Stomach (tissue), 9 donors: ENCODE results near the gene NCF2. TPM values are rescaled to one million over a fixed set of nuclear protein-coding genes. Genes with fewer than 3 reads are reported as not detected.

Experiments
- DNase-seq, 2 donors: peaks; one replicate each; pipeline versions ENCODE4 v3.0.0 to v3.0.0-alpha.2; 2013 to 2019
- H3K27ac ChIP-seq, 5 donors: fragments of 200-600 bp in 4 of 5; sonication (generic) in 4 of 5; one replicate each; pipeline ENCODE4 v1.5.1; 2013 to 2019; ENCODE audit warnings: mild to moderate bottlenecking in 1 of 5, moderate library complexity in 1 of 5
- H3K27me3 ChIP-seq, 3 donors: fragments of 200-600 bp; sonication (generic); one replicate each; pipeline ENCODE4 v1.5.1; 2017 to 2019; ENCODE audit warnings: mixed run types in 1 of 3
- H3K36me3 ChIP-seq, 4 donors: fragments of 200-600 bp; sonication (generic); 1 replicate in 3 of 4; 2 replicates in 1 of 4; pipeline ENCODE4 v1.5.1; 2016 to 2019
- H3K4me1 ChIP-seq, 4 donors: fragments of 200-600 bp; sonication (generic); one replicate each; pipeline ENCODE4 v1.5.1; 2016 to 2019
- H3K4me3 ChIP-seq, 4 donors: fragments of 200-600 bp; sonication (generic) in 3 of 4; one replicate each; pipeline ENCODE4 v1.5.1; 2016 to 2019; ENCODE audit warnings: mild to moderate bottlenecking in 1 of 4
- H3K9me3 ChIP-seq, 4 donors: fragments of 200-600 bp; sonication (generic); one replicate each; pipeline ENCODE4 v1.5.1; 2016 to 2019
- EP300 ChIP-seq: sonication (generic); formaldehyde crosslinking; IDR thresholded peaks from one replicate; pipeline ENCODE4 v1.6.1; 2017; ENCODE audit warnings: antibody characterized with exemption
- POLR2A ChIP-seq, 4 donors: fragments of 450-650 bp; IDR thresholded peaks; one replicate each; pipeline ENCODE4 v1.6.1; 2016; ENCODE audit warnings: antibody characterized with exemption in 4 of 4, control low read depth in 2 of 4, mild to moderate bottlenecking in 1 of 4, moderate library complexity in 1 of 4
- POLR2AphosphoS5 ChIP-seq, 3 donors: sonication (generic); formaldehyde crosslinking; IDR thresholded peaks; one replicate each; pipeline ENCODE4 v1.6.1; 2016; ENCODE audit warnings: antibody characterized with exemption in 3 of 3
- WGBS, 5 donors: extraction: QIAGEN DNeasy Blood & Tissue Kit in 3 of 5; methylation state at CpG; one replicate each; pipeline versions ENCODE4 v1.1.5 to v1.1.7; 2013 to 2018; 5-methylcytosine and 5-hydroxymethylcytosine counted together
- intact Hi-C: fragments of 100-400 bp; cut with DNase I; formaldehyde crosslinking; loops from one replicate; pipeline ENCODE4 v1.15.1; 2023; ENCODE audit warnings: low total_unique reads
- polyA plus RNA-seq, 3 donors: library from polyadenylated mRNA; stranded (reverse); fragments of 200-250 nt; gene quantifications; one replicate each; pipeline ENCODE4 v1.2.3, GENCODE V29; 2013
- total RNA-seq, 5 donors: library from RNA; depleted of rRNA; stranded (reverse); fragments of >200 nt; gene quantifications; one replicate each; pipeline versions ENCODE4 v1.1.0 to v1.2.3, GENCODE V29; 2014 to 2016
- TF ChIP-seq, protein P1 (sequence below), 7 experiments: fragments of 450-650 bp in 4 of 7; fragments of 200-600 bp in 3 of 7; sonication (generic) in 3 of 7; IDR thresholded peaks; one replicate each; pipeline ENCODE4 v1.5.1; 2016 to 2019; ENCODE audit warnings: antibody characterized with exemption in 7 of 7, control low read depth in 2 of 7, mild to moderate bottlenecking in 1 of 7
- donor health status: healthy with polysubstance abuse.
- donor health status: Bipolar disorder and iron deficiency.
- donor health status: healthy.

Gene NCF2
- total and polyA plus RNA-seq, 8 donors: 0.29 to 30.4 (median 6.2) TPM

DNA sequence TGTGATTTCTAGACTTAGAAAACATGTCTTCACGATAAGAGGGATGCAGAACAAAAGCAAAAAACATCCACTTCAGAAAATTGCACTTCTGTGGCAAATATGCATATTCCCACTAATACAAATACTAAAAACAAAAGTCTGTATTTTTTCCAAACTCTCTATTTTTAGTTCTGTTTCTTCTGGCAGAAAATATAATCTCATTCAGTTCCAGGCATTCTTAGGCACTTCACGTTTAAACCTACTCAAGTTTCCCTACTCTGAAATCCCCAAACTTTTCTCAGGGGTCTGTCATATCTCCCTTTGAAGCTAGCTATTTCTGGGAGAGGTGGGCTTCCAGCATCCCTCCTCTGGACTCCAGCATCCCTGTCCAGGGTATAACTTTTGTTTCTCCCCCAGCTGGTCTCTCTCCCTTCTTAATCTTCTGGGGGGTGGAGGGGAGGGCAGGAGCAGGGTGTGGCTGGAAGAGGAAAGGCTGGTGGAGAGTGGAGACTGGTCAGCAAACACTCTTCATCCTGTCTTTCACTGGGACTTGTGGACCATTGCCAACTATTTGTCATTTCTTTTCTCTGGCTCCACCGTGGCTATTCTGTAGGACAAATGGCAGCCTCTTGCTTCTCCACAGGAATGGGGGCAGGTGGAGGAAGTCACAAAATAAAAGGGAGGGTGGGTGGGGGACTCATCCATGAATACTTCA lies 19.6 kb upstream of the NCF2 start:
- Histone ChIP-seq H3K27me3 (no peaks in the 10 kb centered on the region), H3K36me3 (no peaks in the 10 kb centered on the region), H3K4me3 (no peak overlapping the region), H3K9me3 (no peaks in the 10 kb centered on the region), H3K27ac (peak overlapping the region in 3 of 5 donors; percentile 40 to 49 (median 40)), H3K4me1 (peaks cover 0 to 24% (median 10%) of the 10 kb centered on the region in 4 donors)
- peak in 1 of 2 donors; percentile 45 for DNase-seq
- intact Hi-C loops: no loop called here
- TF ChIP-seq EP300: no peak
- TF ChIP-seq, protein P1, sequence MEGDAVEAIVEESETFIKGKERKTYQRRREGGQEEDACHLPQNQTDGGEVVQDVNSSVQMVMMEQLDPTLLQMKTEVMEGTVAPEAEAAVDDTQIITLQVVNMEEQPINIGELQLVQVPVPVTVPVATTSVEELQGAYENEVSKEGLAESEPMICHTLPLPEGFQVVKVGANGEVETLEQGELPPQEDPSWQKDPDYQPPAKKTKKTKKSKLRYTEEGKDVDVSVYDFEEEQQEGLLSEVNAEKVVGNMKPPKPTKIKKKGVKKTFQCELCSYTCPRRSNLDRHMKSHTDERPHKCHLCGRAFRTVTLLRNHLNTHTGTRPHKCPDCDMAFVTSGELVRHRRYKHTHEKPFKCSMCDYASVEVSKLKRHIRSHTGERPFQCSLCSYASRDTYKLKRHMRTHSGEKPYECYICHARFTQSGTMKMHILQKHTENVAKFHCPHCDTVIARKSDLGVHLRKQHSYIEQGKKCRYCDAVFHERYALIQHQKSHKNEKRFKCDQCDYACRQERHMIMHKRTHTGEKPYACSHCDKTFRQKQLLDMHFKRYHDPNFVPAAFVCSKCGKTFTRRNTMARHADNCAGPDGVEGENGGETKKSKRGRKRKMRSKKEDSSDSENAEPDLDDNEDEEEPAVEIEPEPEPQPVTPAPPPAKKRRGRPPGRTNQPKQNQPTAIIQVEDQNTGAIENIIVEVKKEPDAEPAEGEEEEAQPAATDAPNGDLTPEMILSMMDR (IDR thresholded peaks at IDR 0.05): no peak
- no peak for TF ChIP-seq POLR2A (IDR thresholded peaks at IDR 0.05)
- TF ChIP-seq POLR2AphosphoS5 (IDR thresholded peaks at IDR 0.05): no peak
- WGBS, 5 donors: 33 to 51% (median 35%) methylated on average over 3 of the region's 3 CpGs

DNA sequence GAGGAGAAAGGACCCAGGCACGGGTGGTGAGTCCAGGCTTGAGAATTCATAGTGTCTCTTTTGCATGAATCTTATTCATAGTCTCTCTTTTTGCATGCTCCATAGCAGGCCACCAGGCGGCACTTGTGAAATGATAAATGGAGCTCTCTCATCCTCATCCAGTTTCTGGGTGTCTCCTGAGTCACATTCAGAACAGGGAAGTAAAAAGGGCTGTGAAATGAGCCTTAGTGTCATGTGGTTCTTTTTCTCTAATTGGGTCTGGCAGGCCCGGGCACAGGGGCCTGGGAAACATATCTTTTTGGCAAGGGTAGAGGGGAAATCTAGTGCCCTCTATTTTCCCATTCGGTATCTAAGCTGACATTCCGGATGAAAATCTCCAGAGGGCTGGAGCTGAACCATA lies 19.1 kb upstream of the NCF2 start:
- no peaks in the 10 kb centered on the region for H3K36me3 ChIP-seq
- peak overlapping the region in 3 of 5 donors; percentile 40 to 49 (median 40) for H3K27ac ChIP-seq
- H3K9me3 ChIP-seq: no peaks in the 10 kb centered on the region
- DNase-seq: peak; percentile 28 to 63
- TF ChIP-seq POLR2A (IDR thresholded peaks at IDR 0.05) (no peak), POLR2AphosphoS5 (IDR thresholded peaks at IDR 0.05) (peak in 1 of 3 donors; percentile 5), EP300 (no peak)
- TF ChIP-seq, protein P1 (IDR thresholded peaks at IDR 0.05): peak in 2 of 7 experiments; percentile 22 to 31
- H3K27me3 ChIP-seq: no peaks in the 10 kb centered on the region
- WGBS, 5 donors: 46 to 63% (median 48%) methylated on average over 5 of the region's 5 CpGs
- intact Hi-C loops: no loop called here
- H3K4me3 ChIP-seq: no peak overlapping the region
- H3K4me1 ChIP-seq: peaks cover 0 to 24% (median 10%) of the 10 kb centered on the region in 4 donors

DNA sequence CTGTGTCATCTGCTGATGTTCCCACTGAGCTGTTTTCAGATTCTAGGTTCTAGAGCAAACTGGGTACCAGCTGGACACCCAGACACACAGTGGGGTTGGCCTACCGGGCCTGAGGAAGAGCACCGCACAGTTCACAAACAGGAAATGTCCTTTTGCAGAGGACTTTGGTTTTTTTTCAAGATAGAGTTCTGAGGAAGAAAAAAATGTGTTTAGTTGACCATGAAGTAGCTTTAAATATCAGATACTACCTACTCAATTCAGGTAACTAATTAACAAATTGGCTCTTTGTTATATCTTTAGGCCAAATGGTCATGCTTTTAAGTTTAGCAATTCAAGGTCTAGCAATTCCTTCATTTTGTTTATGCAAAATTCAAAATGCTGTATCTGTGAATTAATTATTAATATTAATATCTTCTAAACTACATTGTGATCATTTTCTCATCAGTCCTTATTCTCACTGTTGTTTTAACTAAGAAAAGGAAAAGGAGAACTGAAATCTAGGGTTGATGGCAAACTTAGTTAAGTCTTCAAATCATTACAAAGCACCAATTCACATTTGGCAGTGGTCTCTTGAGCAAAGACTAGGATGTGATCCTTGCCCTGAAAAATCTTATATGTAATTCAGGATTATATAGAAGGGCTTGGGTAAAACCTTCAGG lies 17.2 kb upstream of the NCF2 start:
- TF ChIP-seq, protein P1 (IDR thresholded peaks at IDR 0.05): no peak
- TF ChIP-seq POLR2AphosphoS5 (IDR thresholded peaks at IDR 0.05) (no peak), EP300 (no peak), POLR2A (IDR thresholded peaks at IDR 0.05) (no peak)
- Histone ChIP-seq H3K27ac (peak overlapping the region in 1 of 5 donors; percentile 10), H3K4me3 (no peak overlapping the region), H3K36me3 (no peaks in the 10 kb centered on the region), H3K27me3 (no peaks in the 10 kb centered on the region), H3K4me1 (peaks cover 0 to 24% (median 10%) of the 10 kb centered on the region in 4 donors), H3K9me3 (no peaks in the 10 kb centered on the region)
- WGBS, 5 donors: 40 to 69% (median 44%) methylated on average over 2 of the region's 2 CpGs
- intact Hi-C loops: no loop called here
- DNase-seq: no peak

DNA sequence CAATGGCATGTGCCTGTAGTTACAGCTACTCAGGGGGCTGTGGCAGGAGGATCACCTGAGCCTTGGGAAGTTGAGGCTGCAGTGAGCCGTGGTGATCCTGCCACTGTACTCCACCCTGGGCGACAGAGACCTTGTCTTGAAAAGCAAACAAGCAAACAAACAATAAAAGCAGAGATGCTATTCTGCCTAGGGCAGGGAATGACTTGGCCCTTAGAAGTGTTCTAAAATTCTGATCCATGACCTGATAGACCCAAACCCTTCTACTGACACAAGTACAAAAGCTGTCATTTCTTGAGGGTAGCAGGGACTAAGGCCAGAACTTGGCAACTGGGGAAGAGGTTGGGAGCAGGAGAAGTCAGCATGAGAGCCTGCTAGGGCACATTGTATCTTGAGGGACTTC lies 15.6 kb upstream of the NCF2 start:
- 79 to 93% (median 83%) methylated on average over 2 of the region's 2 CpGs for WGBS, 5 donors
- DNase-seq: no peak
- peak overlapping the region in 2 of 5 donors; percentile 60 to 67 for H3K27ac ChIP-seq

More for the DNA sequence above, 15.6 kb upstream of the NCF2 start:
- no peak for TF ChIP-seq POLR2AphosphoS5 (IDR thresholded peaks at IDR 0.05)
- TF ChIP-seq, protein P1 (IDR thresholded peaks at IDR 0.05): no peak
- TF ChIP-seq POLR2A (IDR thresholded peaks at IDR 0.05): no peak
- TF ChIP-seq EP300: no peak
- no peaks in the 10 kb centered on the region for H3K36me3 ChIP-seq
- H3K4me3 ChIP-seq: no peak overlapping the region
- intact Hi-C loops: no loop called here
- H3K27me3 ChIP-seq: no peaks in the 10 kb centered on the region
- no peaks in the 10 kb centered on the region for H3K9me3 ChIP-seq
- H3K4me1 ChIP-seq: peaks cover 0 to 24% (median 10%) of the 10 kb centered on the region in 4 donors
